HepG2 (cell line): ENCODE measurements around the gene SPIN1. TPM values are rescaled to one million over a fixed set of nuclear protein-coding genes. Genes with fewer than 3 reads are reported as not detected.

ENCODE experiments used
- ADNP ChIP-seq: sonication (generic); formaldehyde crosslinking; IDR thresholded peaks from 2 replicates; pipeline ENCODE4 v1.4.0; 2020; ENCODE audit warnings: missing genetic modification reagents
- CHD2 ChIP-seq: IDR thresholded peaks from 2 replicates; pipeline ENCODE4 v1.6.1; 2011; ENCODE audit warnings: low read depth, low read length, improper control_type of control experiment
- DZIP1 ChIP-seq: sonication (generic); formaldehyde crosslinking; IDR thresholded peaks from 2 replicates; pipeline ENCODE4 v1.5.0; 2020; ENCODE audit warnings: mild to moderate bottlenecking, missing genetic modification reagents
- IKZF4 ChIP-seq: sonication (generic); formaldehyde crosslinking; IDR thresholded peaks from 2 replicates; pipeline ENCODE4 v1.5.1; 2020; ENCODE audit warnings: borderline replicate concordance, mild to moderate bottlenecking, low read depth, missing genetic modification reagents; ENCODE audit errors: not compliant biosample characterization
- KAT8 ChIP-seq: IDR thresholded peaks from 2 replicates; pipeline ENCODE4 v1.6.1; 2016; ENCODE audit warnings: missing genetic modification reagents, missing compliant biosample characterization
- MAFK ChIP-seq, 2 experiments: IDR thresholded peaks in 1 of 2; conservative IDR thresholded peaks in 1 of 2; 2 replicates each; pipeline ENCODE4 v1.6.1; 2011; ENCODE audit warnings: improper control_type of control experiment in 2 of 2, low read length in 2 of 2
- MLLT10 ChIP-seq: sonication (generic); formaldehyde crosslinking; IDR thresholded peaks from 2 replicates; pipeline ENCODE4 v1.4.0; 2020; ENCODE audit warnings: missing genetic modification reagents
- MLX ChIP-seq: IDR thresholded peaks from 2 replicates; pipeline ENCODE4 v1.6.1; 2016
- MTF1 ChIP-seq: sonication (generic); formaldehyde crosslinking; IDR thresholded peaks from 2 replicates; pipeline ENCODE4 v1.5.0; 2020; ENCODE audit warnings: missing genetic modification reagents
- MTF2 ChIP-seq: sonication (generic); formaldehyde crosslinking; IDR thresholded peaks from 2 replicates; pipeline ENCODE4 v1.5.0; 2020; ENCODE audit warnings: missing genetic modification reagents, borderline replicate concordance
- NCOA1 ChIP-seq: sonication (generic); formaldehyde crosslinking; IDR thresholded peaks from 2 replicates; pipeline ENCODE4 v1.9.0; 2021; ENCODE audit warnings: missing genetic modification reagents
- NFIB ChIP-seq: sonication (generic); formaldehyde crosslinking; IDR thresholded peaks from 2 replicates; pipeline ENCODE4 v1.9.0; 2021; ENCODE audit warnings: missing genetic modification reagents, mild to moderate bottlenecking, borderline replicate concordance
- PAF1 ChIP-seq: IDR thresholded peaks from 2 replicates; pipeline ENCODE4 v1.6.1; 2016; ENCODE audit warnings: missing genetic modification reagents, missing compliant biosample characterization
- PHF20 ChIP-seq: sonication (generic); formaldehyde crosslinking; IDR thresholded peaks from 2 replicates; pipeline ENCODE4 v1.5.0; 2020; ENCODE audit warnings: mild to moderate bottlenecking, missing genetic modification reagents
- ZBTB25 ChIP-seq: IDR thresholded peaks from 2 replicates; pipeline ENCODE4 v1.6.1; 2018; ENCODE audit warnings: missing genetic modification reagents
- ZMYM3 ChIP-seq: sonication (generic); formaldehyde crosslinking; IDR thresholded peaks from 2 replicates; pipeline ENCODE4 v1.5.1; 2020; ENCODE audit warnings: mild to moderate bottlenecking, missing genetic modification reagents
- ZNF20 ChIP-seq: sonication (generic); formaldehyde crosslinking; IDR thresholded peaks from 2 replicates; pipeline ENCODE4 v1.4.0; 2020; ENCODE audit warnings: mild to moderate bottlenecking, moderate library complexity, missing genetic modification reagents
- ZNF230 ChIP-seq: sonication (generic); formaldehyde crosslinking; IDR thresholded peaks from 2 replicates; pipeline ENCODE4 v1.4.0; 2020; ENCODE audit warnings: mild to moderate bottlenecking, missing genetic modification reagents
- ZNF264 ChIP-seq: sonication (generic); formaldehyde crosslinking; IDR thresholded peaks from 2 replicates; pipeline ENCODE4 v1.4.0; 2020; ENCODE audit warnings: missing genetic modification reagents
- ZNF496 ChIP-seq: sonication (generic); formaldehyde crosslinking; IDR thresholded peaks from 2 replicates; pipeline ENCODE4 v1.8.1; 2023; ENCODE audit warnings: mild to moderate bottlenecking, moderate library complexity, missing genetic modification reagents; ENCODE audit not compliant: insufficient replicate concordance
- ZNF546 ChIP-seq: sonication (generic); formaldehyde crosslinking; conservative IDR thresholded peaks from 2 replicates; pipeline ENCODE4 v1.8.1; 2023; ENCODE audit warnings: mild to moderate bottlenecking, missing genetic modification reagents
- ZNF550 ChIP-seq: sonication (generic); formaldehyde crosslinking; IDR thresholded peaks from 2 replicates; pipeline ENCODE4 v1.4.0; 2020; ENCODE audit warnings: mild to moderate bottlenecking, missing genetic modification reagents, borderline replicate concordance
- ZNF558 ChIP-seq: sonication (generic); formaldehyde crosslinking; IDR thresholded peaks from 2 replicates; pipeline ENCODE4 v1.9.0; 2022; ENCODE audit warnings: mild to moderate bottlenecking, missing genetic modification reagents, borderline replicate concordance
- ZNF691 ChIP-seq: sonication (generic); formaldehyde crosslinking; IDR thresholded peaks from 2 replicates; pipeline ENCODE4 v1.4.0; 2020; ENCODE audit warnings: missing genetic modification reagents, low read depth, mild to moderate bottlenecking, borderline replicate concordance
- ZNF746 ChIP-seq: sonication (generic); formaldehyde crosslinking; IDR thresholded peaks from 2 replicates; pipeline ENCODE4 v1.8.0; 2022; ENCODE audit warnings: mild to moderate bottlenecking, missing genetic modification reagents
- polyA plus RNA-seq, 8 experiments: library from polyadenylated mRNA; depleted of rRNA in 3 of 8; stranded (reverse) in 7 of 8; unstranded in 1 of 8; fragments of >200 nt; fragmentation: Illumina TruSeq in 4 of 8; extraction: Trizol in 4 of 8; gene quantifications; 2 replicates each; pipeline versions ENCODE4 v1.2.1 to v1.2.3, GENCODE V29; 2011 to 2016; ENCODE audit warnings: low read depth in 4 of 8, missing spikeins in 1 of 8, mixed read lengths in 1 of 8; ENCODE audit not compliant: insufficient read depth in 1 of 8
- total RNA-seq, 5 experiments: library from RNA; depleted of rRNA; stranded (reverse); fragments of >200 nt; fragmentation: Illumina TruSeq; extraction: Trizol; gene quantifications; 2 replicates each; pipeline ENCODE4 v1.2.3, GENCODE V29; 2016; ENCODE audit warnings: low read depth in 1 of 5

The SPIN1 gene
- total and polyA plus RNA-seq, 2 of the 13 experiments (the other 11 are each of a cell fraction or from before 2014, with no cell fraction given), result 20.0 to 24.3 TPM

GRCh38 chr9:88387552-88388202, 567 bp upstream of the SPIN1 start (continued):
- no peak for TF ChIP-seq PAF1 (CRISPR knock-in tag)
- TF ChIP-seq ZNF496, result no peak
- TF ChIP-seq MLX (CRISPR knock-in tag), result no peak
- peak; percentile 38; the same call in 1 of the 2 replicates for TF ChIP-seq PHF20
- 0 out of 2 replicates have a peak, but pooled peaks have one; percentile 29 for TF ChIP-seq ZNF691 (CRISPR knock-in tag)
- no peak for TF ChIP-seq ADNP (CRISPR knock-in tag)
- TF ChIP-seq ZNF550 (CRISPR knock-in tag), result no peak
- TF ChIP-seq MLLT10, result no peak
- no peak for TF ChIP-seq ZNF20 (CRISPR knock-in tag)
- no peak for TF ChIP-seq ZNF558 (CRISPR knock-in tag)
- no peak for TF ChIP-seq ZNF746 (CRISPR knock-in tag)
- no peak for TF ChIP-seq NFIB (CRISPR knock-in tag)
- no peak for TF ChIP-seq NCOA1 (CRISPR knock-in tag)
- TF ChIP-seq ZMYM3 (CRISPR knock-in tag), result no peak
- TF ChIP-seq MTF1 (CRISPR knock-in tag), result no peak
- TF ChIP-seq ZNF546 (CRISPR knock-in tag), result no peak
- TF ChIP-seq KAT8 (CRISPR knock-in tag), result no peak
- no peak for TF ChIP-seq DZIP1 (CRISPR knock-in tag)
- no peak for TF ChIP-seq ZNF230 (CRISPR knock-in tag)
- no peak for TF ChIP-seq CHD2
- TF ChIP-seq IKZF4 (CRISPR knock-in tag), result no peak
- TF ChIP-seq MAFK (conservative IDR thresholded peaks at IDR 0.05 in 1 of 2, IDR thresholded peaks at IDR 0.05 in 1 of 2; ENCODE audit: low read length in 2 of 2), result peak; percentile 8 to 12; a peak in 1 of 4 replicates
- no peak for TF ChIP-seq ZNF264
- no peak; the same call in 1 of the 2 replicates for TF ChIP-seq MTF2
- no peak for TF ChIP-seq ZBTB25 (CRISPR knock-in tag)
